HEK293 (cell line): ENCODE results near the gene TEPSIN.

Experiments
- CTCF ChIA-PET: fragments of 350-600 bp; formaldehyde crosslinking; extraction: SDS; loops from one replicate; lab custom pipeline; 2021; ENCODE audit warnings: antibody characterized with exemption; lab: Yijun Ruan, JAX
- POLR2A ChIA-PET: fragments of 300-600 bp; formaldehyde crosslinking; extraction: SDS; loops from one replicate; lab custom pipeline; 2020; ENCODE audit warnings: antibody characterized with exemption, inconsistent platforms; lab: Yijun Ruan, JAX
- H3K27ac ChIP-seq: fragments of 200-500 bp; sonication (Bioruptor generic); 2 replicates; pipeline ENCODE4 v1.5.1; 2014; ENCODE audit warnings: low read depth, low read length, control low read depth, inconsistent platforms; ENCODE audit errors: extremely low read depth
- H3K36me3 ChIP-seq, 2 experiments: fragments of 200-500 bp in 1 of 2; sonication (Bioruptor generic) in 1 of 2; 1 replicate in 1 of 2; 2 replicates in 1 of 2; pipeline ENCODE4 v1.5.1; 2014 to 2017; ENCODE audit warnings: inconsistent platforms in 2 of 2, low read length in 2 of 2; ENCODE audit not compliant: control insufficient read depth in 2 of 2, insufficient read depth in 1 of 2
- H3K4me1 ChIP-seq: fragments of 200-500 bp; sonication (Bioruptor generic); 2 replicates; pipeline ENCODE4 v1.5.1; 2014; ENCODE audit warnings: mild to moderate bottlenecking, low read length, inconsistent platforms; ENCODE audit not compliant: control insufficient read depth, insufficient read depth
- H3K4me3 ChIP-seq: 2 replicates; pipeline ENCODE4 v1.5.1; 2011; ENCODE audit warnings: low read depth, mild to moderate bottlenecking, control low read depth, low read length, moderate library complexity
- H3K9me3 ChIP-seq: fragments of 200-500 bp; sonication (Bioruptor generic); 2 replicates; pipeline ENCODE4 v1.5.1; 2014; ENCODE audit warnings: low read depth, low read length, inconsistent platforms; ENCODE audit not compliant: control insufficient read depth, insufficient read depth
- AEBP2 ChIP-seq: fragments of 450-650 bp; formaldehyde crosslinking; IDR thresholded peaks from 2 replicates; pipeline ENCODE4 v1.5.1; 2016; ENCODE audit warnings: missing biosample characterization, missing genetic modification characterization, borderline replicate concordance
- GLIS2 ChIP-seq: fragments of 450-650 bp; formaldehyde crosslinking; IDR thresholded peaks from 2 replicates; pipeline ENCODE4 v1.5.1; 2016; ENCODE audit warnings: missing biosample characterization, missing genetic modification characterization
- KLF8 ChIP-seq: fragments of 450-650 bp; formaldehyde crosslinking; IDR thresholded peaks from 2 replicates; pipeline ENCODE4 v1.5.1; 2016; ENCODE audit warnings: missing biosample characterization, missing genetic modification characterization
- PATZ1 ChIP-seq: fragments of 450-650 bp; formaldehyde crosslinking; IDR thresholded peaks from 2 replicates; pipeline ENCODE4 v1.5.1; 2016; ENCODE audit warnings: missing biosample characterization, missing genetic modification characterization
- REST ChIP-seq: fragments of 450-650 bp; formaldehyde crosslinking; IDR thresholded peaks from 2 replicates; pipeline ENCODE4 v1.5.1; 2016; ENCODE audit warnings: missing biosample characterization, missing genetic modification characterization
- ZFP41 ChIP-seq: fragments of 450-650 bp; formaldehyde crosslinking; IDR thresholded peaks from 2 replicates; pipeline ENCODE4 v1.5.1; 2016; ENCODE audit warnings: missing biosample characterization, missing genetic modification characterization, borderline replicate concordance
- ZNF341 ChIP-seq: fragments of 450-650 bp; formaldehyde crosslinking; IDR thresholded peaks from 2 replicates; pipeline ENCODE4; 2016; ENCODE audit warnings: low read depth, missing biosample characterization, missing genetic modification characterization
- ZNF449 ChIP-seq: fragments of 450-650 bp; formaldehyde crosslinking; IDR thresholded peaks from 2 replicates; pipeline ENCODE4 v1.5.1; 2017; ENCODE audit warnings: missing biosample characterization, mild to moderate bottlenecking, missing genetic modification characterization, moderate library complexity
- ZNF549 ChIP-seq: fragments of 450-650 bp; IDR thresholded peaks from 2 replicates; pipeline ENCODE4 v1.5.1; 2018; ENCODE audit warnings: missing biosample characterization, missing genetic modification characterization, mild to moderate bottlenecking, inconsistent platforms, moderate library complexity
- ZNF600 ChIP-seq: fragments of 450-650 bp; formaldehyde crosslinking; IDR thresholded peaks from 2 replicates; pipeline ENCODE4 v1.5.1; 2016; ENCODE audit warnings: missing biosample characterization, missing genetic modification characterization
- ZNF645 ChIP-seq: fragments of 450-650 bp; formaldehyde crosslinking; IDR thresholded peaks from 2 replicates; pipeline ENCODE4; 2016; ENCODE audit warnings: missing biosample characterization, missing genetic modification characterization
- ZXDB ChIP-seq: fragments of 450-650 bp; formaldehyde crosslinking; IDR thresholded peaks from 2 replicates; pipeline ENCODE4 v1.5.1; 2016; ENCODE audit warnings: missing biosample characterization, missing genetic modification characterization

The TEPSIN gene

GRCh38 chr17:81193470-81194224, 45.2 kb downstream of the TEPSIN start:
- H3K4me3 ChIP-seq = no peak overlapping the region
- POLR2A ChIA-PET = no interaction called here
- TF ChIP-seq ZNF341 (tag by site-specific recombination) (no peak), ZXDB (tag by site-specific recombination) (no peak), AEBP2 (tag by site-specific recombination) (no peak), REST (tag by site-specific recombination) (no peak)
- H3K4me1 ChIP-seq = no peaks in the 10 kb centered on the region
- H3K9me3 ChIP-seq = no peaks in the 10 kb centered on the region
- CTCF ChIA-PET = interaction anchor here (1.2 kb wide), 1 partner anchor 21 kb away, joined by 5 read pairs; no protein-coding TSS in a partner anchor
- peaks cover 0 to 90% of the 10 kb centered on the region in 2 experiments; a peak in 1 of 3 replicates for H3K36me3 ChIP-seq
- no peak overlapping the region for H3K27ac ChIP-seq

GRCh38 chr17:81193051-81193410, 45.8 kb downstream of the TEPSIN start:
- H3K36me3 ChIP-seq = peaks cover 0 to 89% of the 10 kb centered on the region in 2 experiments; a peak in 1 of 3 replicates
- no peak for TF ChIP-seq ZNF449 (tag by site-specific recombination)
- TF ChIP-seq KLF8 (tag by site-specific recombination) = 0 out of 2 replicates have a peak, but pooled peaks have one; percentile 4
- TF ChIP-seq ZNF549 (tag by site-specific recombination) = no peak
- no peak for TF ChIP-seq ZNF600 (tag by site-specific recombination)
- no peak for TF ChIP-seq ZFP41 (tag by site-specific recombination)
- 0 out of 2 replicates have a peak, but pooled peaks have one; percentile 20 for TF ChIP-seq GLIS2 (tag by site-specific recombination)
- no peak for TF ChIP-seq PATZ1
- no peak for TF ChIP-seq ZNF645 (tag by site-specific recombination)
- H3K9me3 ChIP-seq = no peaks in the 10 kb centered on the region
- H3K4me1 ChIP-seq = no peaks in the 10 kb centered on the region
- POLR2A ChIA-PET = no interaction called here
- CTCF ChIA-PET = interaction anchor here (0.6 to 1.2 kb wide), 3 partner anchors 20 to 292 kb away, joined by 3 to 5 read pairs (median 3); no protein-coding TSS in a partner anchor
- H3K4me3 ChIP-seq = no peak overlapping the region
- H3K27ac ChIP-seq = no peak overlapping the region
